DMS 273 (cell line): ENCODE measurements around the gene INTS6L.
A peak's percentile ranks its signal among the peaks of the same experiment; 100 is the strongest.
"Not testable (repeated sequence)": the region's sequence is repeated elsewhere in the genome, so short reads cannot be mapped to it uniquely, and the experiment has no call there.

Experiments
- DNase-seq: peaks from one replicate; lab custom pipeline; 2025; ENCODE audit not compliant: unreplicated experiment; lab: John Stamatoyannopoulos, UW

Gene INTS6L

DNA sequence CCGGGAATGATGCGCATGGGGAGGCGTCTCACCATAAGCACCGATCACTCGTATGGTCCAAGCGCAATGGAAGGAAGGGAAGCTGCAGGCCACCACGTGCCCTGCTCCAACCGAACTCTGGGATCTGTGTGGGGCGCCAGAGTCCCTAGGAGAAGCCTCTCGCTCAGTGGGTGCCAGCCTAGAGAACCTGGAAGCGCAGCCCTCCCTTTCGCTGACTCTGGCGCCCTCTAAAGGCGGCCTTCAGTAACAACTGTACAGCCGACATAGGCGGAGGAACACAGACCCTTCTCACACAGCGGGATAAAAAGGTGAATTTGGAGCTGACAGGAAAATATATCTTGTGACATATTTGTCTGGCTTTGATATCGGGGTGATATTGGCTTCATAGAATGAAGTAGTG is 76.0 kb downstream of the INTS6L start:
- peak; percentile 60 for DNase-seq

GRCh38 chrX:135605906-135606305 is 85.4 kb downstream of the INTS6L start:
- peak; percentile 64 for DNase-seq

DNA sequence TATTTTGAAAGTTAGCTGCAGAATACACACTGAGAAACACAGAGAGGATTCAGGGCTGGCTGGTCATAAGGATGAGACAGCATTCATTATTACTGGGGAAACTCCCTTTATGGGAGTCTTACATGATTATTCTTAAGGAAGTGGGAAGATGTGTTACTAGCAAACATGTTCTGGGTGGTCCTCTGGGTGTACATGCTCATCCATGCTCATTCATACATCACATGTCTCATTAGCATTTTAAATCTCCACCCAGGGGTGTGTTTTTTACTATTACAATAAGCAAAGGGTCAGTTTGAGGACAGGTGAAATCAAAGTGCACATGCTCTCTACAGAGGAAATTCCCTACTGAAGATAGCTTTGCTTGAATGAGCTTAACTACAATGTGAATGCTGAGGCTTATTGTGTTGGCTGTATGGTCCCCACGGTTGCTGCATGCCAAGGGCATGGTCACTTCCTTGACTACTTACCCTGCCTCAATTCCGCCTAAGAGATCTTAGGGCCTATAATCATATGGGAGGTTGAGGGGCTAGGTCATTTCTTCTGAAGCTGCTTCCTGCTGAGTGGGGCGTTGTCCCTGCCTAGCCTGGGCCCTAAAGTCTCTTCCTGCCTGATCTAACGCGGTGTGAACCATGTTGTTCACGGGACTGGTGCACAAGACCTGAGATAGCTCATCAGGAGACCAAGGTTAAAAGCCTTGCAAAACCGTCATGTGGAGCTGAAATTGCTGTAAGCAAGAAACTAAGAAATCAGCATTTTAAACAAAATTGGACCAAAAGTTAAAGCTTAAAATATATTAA is 104.1 kb downstream of the INTS6L start:
- not testable (repeated sequence) for DNase-seq

- peak; percentile 63 for DNase-seq
Measured at GRCh38 chrX:135625995-135626394, 105.5 kb downstream of the INTS6L start.

DNA sequence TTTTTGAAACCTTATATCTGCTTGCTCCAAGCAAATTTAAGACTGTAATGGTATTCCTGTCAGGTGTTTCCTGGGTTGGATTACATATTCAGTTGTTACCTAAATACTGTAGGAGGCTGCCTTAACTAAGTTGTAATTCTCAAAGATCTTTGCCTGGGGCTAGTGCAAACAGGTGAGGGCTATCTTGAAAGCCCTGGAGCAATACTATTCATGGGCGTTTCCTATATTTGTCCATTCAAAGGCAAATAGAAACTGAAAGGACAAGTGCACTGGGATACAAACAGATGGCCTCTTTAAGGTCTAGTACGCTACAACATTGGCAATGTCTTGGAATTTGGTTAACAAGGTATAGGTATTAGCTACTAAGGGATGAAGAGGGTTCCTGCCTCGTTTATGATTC is 108.9 kb downstream of the INTS6L start:
- DNase-seq: no peak
